GM18517 (cell line): ENCODE measurements around the gene TMEM233.
"Not testable (repeated sequence)": the region's sequence is repeated elsewhere in the genome, so short reads cannot be mapped to it uniquely, and the experiment has no call there.

Experiments used
- ATAC-seq: cut with Tn5 transposase; IDR thresholded peaks from one replicate; pipeline ENCODE4 v1.9.1; 2021; ENCODE audit warnings: mild to moderate bottlenecking, moderate library complexity; ENCODE audit not compliant: unreplicated experiment

TMEM233 gene

GRCh38 chr12:119652665-119653064 is 59.1 kb downstream of the TMEM233 start:
- no peak for ATAC-seq

GRCh38 chr12:119657001-119657400 is 63.4 kb downstream of the TMEM233 start:
- ATAC-seq = not testable (repeated sequence)

GRCh38 chr12:119658166-119658565 is 64.6 kb downstream of the TMEM233 start:
- ATAC-seq = not testable (repeated sequence)

- ATAC-seq = peak; percentile 52
These were observed 65.8 kb downstream of the TMEM233 start for GRCh38 chr12:119659289-119659897.

GRCh38 chr12:119660076-119660475 is 66.5 kb downstream of the TMEM233 start:
- no peak for ATAC-seq

GRCh38 chr12:119661882-119662281 is 68.3 kb downstream of the TMEM233 start:
- no peak for ATAC-seq

- ATAC-seq = no peak
These were observed 71.1 kb downstream of the TMEM233 start for GRCh38 chr12:119664642-119665041.

GRCh38 chr12:119665164-119665929 is 71.8 kb downstream of the TMEM233 start:
- no peak for ATAC-seq

GRCh38 chr12:119666226-119666795 is 72.7 kb downstream of the TMEM233 start:
- ATAC-seq = no peak

GRCh38 chr12:119666900-119667576 is 73.5 kb downstream of the TMEM233 start:
- ATAC-seq = no peak

- peak; percentile 98 for ATAC-seq
These were observed 74.2 kb downstream of the TMEM233 start, which contains the start of gene PRKAB1 for GRCh38 chr12:119667577-119668323. Gene PRKAB1 (plus strand): TSS chr12:119668133. CDS start chr12:119668245, 112 bp downstream.

- no peak for ATAC-seq
These were observed 74.8 kb downstream of the TMEM233 start for GRCh38 chr12:119668324-119668841.

- ATAC-seq = no peak
These were observed 76.3 kb downstream of the TMEM233 start for GRCh38 chr12:119669744-119670472.

- no peak for ATAC-seq
These were observed 77.5 kb downstream of the TMEM233 start for GRCh38 chr12:119671070-119671469.

GRCh38 chr12:119672194-119672593 is 78.6 kb downstream of the TMEM233 start:
- no peak for ATAC-seq

- ATAC-seq = no peak
These were observed 80.1 kb downstream of the TMEM233 start for GRCh38 chr12:119673634-119674033.

- no peak for ATAC-seq
These were observed 81.0 kb downstream of the TMEM233 start for GRCh38 chr12:119674560-119674959.

- no peak for ATAC-seq
These were observed 82.4 kb downstream of the TMEM233 start for GRCh38 chr12:119676022-119676421.

GRCh38 chr12:119676573-119676972 is 83.0 kb downstream of the TMEM233 start:
- no peak for ATAC-seq

GRCh38 chr12:119678459-119678858 is 84.9 kb downstream of the TMEM233 start:
- no peak for ATAC-seq
